ENCODE results near the gene THAP10. TPM values are rescaled to one million over a fixed set of nuclear protein-coding genes. Genes with fewer than 3 reads are reported as not detected.
A peak's percentile ranks its signal among the peaks of the same experiment; 100 is the strongest.

THAP10 gene
- total RNA-seq, 1 donor, result 1.1 TPM

DNA sequence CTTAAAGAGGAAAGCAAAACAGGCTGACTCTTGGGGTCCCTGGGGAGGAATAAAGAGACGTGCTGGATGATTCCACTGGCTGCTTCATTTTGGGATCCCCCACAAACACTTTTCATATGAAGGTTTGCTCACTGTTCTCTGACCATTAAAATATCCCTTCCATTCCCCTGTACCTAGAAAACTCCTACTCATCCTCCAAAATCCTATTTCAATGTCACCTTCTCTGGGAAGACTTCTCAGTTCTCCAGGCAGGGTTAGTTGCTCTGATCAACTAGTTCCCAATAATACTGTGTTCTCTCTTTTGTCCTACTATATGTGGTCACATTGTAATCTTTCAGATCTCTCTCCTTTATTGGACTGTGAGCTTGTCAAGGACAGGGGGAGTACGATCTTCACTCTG lies 57.2 kb downstream of the THAP10 start:
- Histone ChIP-seq H3K79me2 (ENCODE audit: insufficient read depth, low read length) (peaks cover 52% of the 10 kb centered on the region), H3K36me3 (ENCODE audit: insufficient read depth, low read length) (peaks cover 53% of the 10 kb centered on the region), H3K4me2 (ENCODE audit: insufficient read depth, low read length) (no peak overlapping the region), H3K9me3 (ENCODE audit: low read depth, low read length) (no peaks in the 10 kb centered on the region), H3K27ac (ENCODE audit: low read depth, low read length) (peak overlapping the region; percentile 6), H2AFZ (ENCODE audit: low read length) (no peak overlapping the region), H3K4me1 (ENCODE audit: insufficient read depth, low read length) (peaks cover 20% of the 10 kb centered on the region), H3K27me3 (ENCODE audit: insufficient read depth, low read length) (no peaks in the 10 kb centered on the region), H3K4me3 (ENCODE audit: insufficient read depth, low read length) (no peak overlapping the region), H4K20me1 (ENCODE audit: insufficient read depth, low read length) (peaks cover 4% of the 10 kb centered on the region)
- DNase-seq (ENCODE audit: insufficient read length, low spot score, missing footprints), result no peak
- TF ChIP-seq, protein P1, sequence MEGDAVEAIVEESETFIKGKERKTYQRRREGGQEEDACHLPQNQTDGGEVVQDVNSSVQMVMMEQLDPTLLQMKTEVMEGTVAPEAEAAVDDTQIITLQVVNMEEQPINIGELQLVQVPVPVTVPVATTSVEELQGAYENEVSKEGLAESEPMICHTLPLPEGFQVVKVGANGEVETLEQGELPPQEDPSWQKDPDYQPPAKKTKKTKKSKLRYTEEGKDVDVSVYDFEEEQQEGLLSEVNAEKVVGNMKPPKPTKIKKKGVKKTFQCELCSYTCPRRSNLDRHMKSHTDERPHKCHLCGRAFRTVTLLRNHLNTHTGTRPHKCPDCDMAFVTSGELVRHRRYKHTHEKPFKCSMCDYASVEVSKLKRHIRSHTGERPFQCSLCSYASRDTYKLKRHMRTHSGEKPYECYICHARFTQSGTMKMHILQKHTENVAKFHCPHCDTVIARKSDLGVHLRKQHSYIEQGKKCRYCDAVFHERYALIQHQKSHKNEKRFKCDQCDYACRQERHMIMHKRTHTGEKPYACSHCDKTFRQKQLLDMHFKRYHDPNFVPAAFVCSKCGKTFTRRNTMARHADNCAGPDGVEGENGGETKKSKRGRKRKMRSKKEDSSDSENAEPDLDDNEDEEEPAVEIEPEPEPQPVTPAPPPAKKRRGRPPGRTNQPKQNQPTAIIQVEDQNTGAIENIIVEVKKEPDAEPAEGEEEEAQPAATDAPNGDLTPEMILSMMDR (IDR thresholded peaks at IDR 0.05; ENCODE audit: extremely low read depth, low read depth, low read length), result no peak

DNA sequence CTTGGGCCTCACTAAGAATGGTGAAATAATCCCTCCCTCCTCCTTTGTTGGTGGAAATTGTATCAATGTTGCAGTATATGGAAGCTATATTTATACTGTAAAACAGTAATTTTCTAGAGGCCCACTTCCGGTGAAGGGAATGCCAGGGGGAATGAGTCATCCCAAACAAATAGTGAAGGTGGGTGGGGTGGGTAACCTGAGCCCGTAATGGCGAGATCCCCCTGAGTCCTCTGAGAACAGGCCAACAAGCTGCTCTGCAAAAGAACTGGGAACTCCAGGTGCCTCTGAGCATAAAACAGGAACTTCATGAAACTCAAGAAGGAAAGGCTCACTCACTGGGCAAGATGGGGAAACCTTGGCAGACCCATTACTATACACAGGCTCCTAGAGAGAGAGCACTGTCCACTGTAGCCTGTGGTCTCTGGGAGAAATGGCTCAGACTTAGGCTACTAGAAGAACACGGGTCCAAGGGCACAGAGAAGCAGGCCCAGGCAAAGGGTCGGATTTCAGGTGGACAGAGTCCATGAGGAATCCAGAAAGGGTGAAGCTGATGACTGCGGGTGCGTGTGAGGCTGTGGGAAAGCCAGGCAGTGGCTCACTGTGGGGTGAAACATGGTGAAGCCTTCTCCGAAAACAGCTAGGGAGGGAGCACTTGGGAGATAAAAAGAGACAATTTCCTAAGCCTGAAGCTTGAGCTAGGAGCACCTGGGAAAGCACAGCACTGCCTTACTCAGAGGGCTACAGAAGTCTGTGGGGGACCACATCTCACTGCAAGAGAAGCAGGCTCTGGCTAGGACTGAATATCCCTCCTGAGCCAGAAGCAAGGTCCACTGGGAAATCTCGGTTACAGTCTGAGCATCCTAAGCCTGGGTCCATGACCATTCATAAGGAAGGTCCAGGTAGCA lies 58.1 kb downstream of the THAP10 start:
- Histone ChIP-seq H3K4me1 (ENCODE audit: insufficient read depth, low read length) (peaks cover 18% of the 10 kb centered on the region), H3K79me2 (ENCODE audit: insufficient read depth, low read length) (peaks cover 56% of the 10 kb centered on the region), H3K27ac (ENCODE audit: low read depth, low read length) (peak overlapping the region; percentile 62), H3K4me3 (ENCODE audit: insufficient read depth, low read length) (no peak overlapping the region), H3K27me3 (ENCODE audit: insufficient read depth, low read length) (no peaks in the 10 kb centered on the region), H2AFZ (ENCODE audit: low read length) (no peak overlapping the region), H3K4me2 (ENCODE audit: insufficient read depth, low read length) (peak overlapping the region; percentile 40), H3K36me3 (ENCODE audit: insufficient read depth, low read length) (peaks cover 53% of the 10 kb centered on the region), H3K9me3 (ENCODE audit: low read depth, low read length) (no peaks in the 10 kb centered on the region), H4K20me1 (ENCODE audit: insufficient read depth, low read length) (peaks cover 4% of the 10 kb centered on the region)
- peak; percentile 88 for DNase-seq (ENCODE audit: insufficient read length, low spot score, missing footprints)
- TF ChIP-seq, protein P1 (IDR thresholded peaks at IDR 0.05; ENCODE audit: extremely low read depth, low read depth, low read length), result no peak

DNA sequence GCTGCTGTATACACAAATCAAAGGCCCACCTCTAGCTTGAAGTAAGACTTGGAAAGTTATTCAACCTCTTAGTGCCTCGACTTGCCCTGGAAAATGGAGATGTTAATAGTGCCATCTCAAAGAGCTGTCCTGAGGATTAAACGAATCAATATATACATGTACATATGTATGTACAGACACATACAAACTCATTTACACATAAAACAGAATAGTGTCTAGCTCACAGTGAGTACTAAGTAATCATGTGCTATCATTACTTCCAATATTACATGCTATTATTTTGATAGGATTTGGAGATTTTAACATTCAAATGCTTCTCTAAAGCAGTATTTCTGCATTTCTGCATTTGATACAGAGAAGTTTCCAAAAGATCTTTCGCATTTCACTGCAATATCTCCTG lies 58.8 kb downstream of the THAP10 start:
- no peaks in the 10 kb centered on the region for H3K27me3 ChIP-seq (ENCODE audit: insufficient read depth, low read length)
- peaks cover 4% of the 10 kb centered on the region for H4K20me1 ChIP-seq (ENCODE audit: insufficient read depth, low read length)
- H2AFZ ChIP-seq (ENCODE audit: low read length), result no peak overlapping the region
- no peak for DNase-seq (ENCODE audit: insufficient read length, low spot score, missing footprints)
- H3K4me2 ChIP-seq (ENCODE audit: insufficient read depth, low read length), result peak overlapping the region; percentile 40
- H3K4me3 ChIP-seq (ENCODE audit: insufficient read depth, low read length), result no peak overlapping the region
- peak overlapping the region; percentile 62 for H3K27ac ChIP-seq (ENCODE audit: low read depth, low read length)
- peaks cover 53% of the 10 kb centered on the region for H3K79me2 ChIP-seq (ENCODE audit: insufficient read depth, low read length)
- no peaks in the 10 kb centered on the region for H3K9me3 ChIP-seq (ENCODE audit: low read depth, low read length)
- H3K4me1 ChIP-seq (ENCODE audit: insufficient read depth, low read length), result peaks cover 15% of the 10 kb centered on the region
- H3K36me3 ChIP-seq (ENCODE audit: insufficient read depth, low read length), result peaks cover 53% of the 10 kb centered on the region
- TF ChIP-seq, protein P1 (IDR thresholded peaks at IDR 0.05; ENCODE audit: extremely low read depth, low read depth, low read length), result no peak

DNA sequence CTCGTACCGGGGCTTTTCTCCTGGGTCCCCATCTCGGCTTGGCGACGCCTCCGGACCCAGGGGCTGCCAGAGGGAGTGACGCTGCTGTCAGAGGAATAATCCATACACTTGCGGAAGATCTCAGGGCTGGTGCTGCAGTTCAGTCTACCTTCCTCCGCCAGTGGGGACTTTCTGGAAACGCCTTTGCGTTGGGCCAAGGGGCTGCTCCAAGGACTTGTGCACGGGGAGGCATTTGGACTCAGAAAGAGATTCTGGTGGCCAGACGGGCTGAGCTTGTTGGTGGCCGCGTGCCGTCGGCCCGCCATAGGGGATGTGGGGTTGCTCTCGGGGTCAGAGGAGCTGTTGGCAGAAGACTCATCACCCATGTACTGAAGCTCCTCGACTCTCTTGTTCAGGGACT lies 60.1 kb downstream of the THAP10 start:
- Histone ChIP-seq H3K79me2 (ENCODE audit: insufficient read depth, low read length) (peaks cover 41% of the 10 kb centered on the region), H3K27ac (ENCODE audit: low read depth, low read length) (no peak overlapping the region), H4K20me1 (ENCODE audit: insufficient read depth, low read length) (peaks cover 7% of the 10 kb centered on the region), H3K4me2 (ENCODE audit: insufficient read depth, low read length) (no peak overlapping the region), H3K4me3 (ENCODE audit: insufficient read depth, low read length) (no peak overlapping the region), H3K4me1 (ENCODE audit: insufficient read depth, low read length) (peaks cover 17% of the 10 kb centered on the region), H3K36me3 (ENCODE audit: insufficient read depth, low read length) (peaks cover 53% of the 10 kb centered on the region), H3K9me3 (ENCODE audit: low read depth, low read length) (no peaks in the 10 kb centered on the region), H3K27me3 (ENCODE audit: insufficient read depth, low read length) (no peaks in the 10 kb centered on the region), H2AFZ (ENCODE audit: low read length) (no peak overlapping the region)
- DNase-seq (ENCODE audit: insufficient read length, low spot score, missing footprints), result no peak
- TF ChIP-seq, protein P1 (IDR thresholded peaks at IDR 0.05; ENCODE audit: extremely low read depth, low read depth, low read length), result no peak

Measured in osteoblast (primary cell).